H9 (cell line): ENCODE results near the gene SNED1. TPM values are rescaled to one million over a fixed set of nuclear protein-coding genes. Genes with fewer than 3 reads are reported as not detected.

ENCODE experiments used
- DNase-seq: peaks from one replicate; pipeline ENCODE4 v3.0.0-alpha.2; 2017
- H2AFZ ChIP-seq: one replicate; pipeline ENCODE4 v1.6.1; 2013; ENCODE audit warnings: mild to moderate bottlenecking, low read length, control low read depth, moderate library complexity
- H2AK5ac ChIP-seq: 2 replicates; pipeline ENCODE4 v1.6.1; 2013; ENCODE audit warnings: low read length, control low read depth, mixed read lengths; ENCODE audit not compliant: insufficient read length
- H2BK120ac ChIP-seq: one replicate; pipeline ENCODE4 v1.6.1; 2013; ENCODE audit warnings: low read depth, mild to moderate bottlenecking, low read length, control low read depth, inconsistent platforms; ENCODE audit not compliant: poor library complexity, severe bottlenecking
- H2BK12ac ChIP-seq: 2 replicates; pipeline ENCODE4 v1.6.1; 2013; ENCODE audit warnings: low read length, control low read depth, mixed read lengths, low read depth; ENCODE audit not compliant: insufficient read length
- H2BK15ac ChIP-seq: 2 replicates; pipeline ENCODE4 v1.6.1; 2013; ENCODE audit warnings: low read depth, low read length, control low read depth
- H2BK20ac ChIP-seq: one replicate; pipeline ENCODE4 v1.6.1; 2013; ENCODE audit warnings: low read depth, mild to moderate bottlenecking, low read length, control low read depth, inconsistent platforms; ENCODE audit not compliant: poor library complexity, severe bottlenecking
- H2BK5ac ChIP-seq: 2 replicates; pipeline ENCODE4 v1.6.1; 2013; ENCODE audit warnings: low read length, control low read depth, mixed read lengths; ENCODE audit not compliant: insufficient read length
- H3K14ac ChIP-seq: 2 replicates; pipeline ENCODE4 v1.6.1; 2013; ENCODE audit warnings: low read length, control low read depth; ENCODE audit not compliant: insufficient read depth
- H3K18ac ChIP-seq: 2 replicates; pipeline ENCODE4 v1.6.1; 2013; ENCODE audit warnings: low read depth, mild to moderate bottlenecking, mixed read lengths, low read length, control low read depth; ENCODE audit not compliant: insufficient read length
- H3K23ac ChIP-seq: 2 replicates; pipeline ENCODE4 v1.6.1; 2013; ENCODE audit warnings: low read length, control low read depth, mixed read lengths, low read depth; ENCODE audit not compliant: insufficient read length
- H3K23me2 ChIP-seq: 2 replicates; pipeline ENCODE4 v1.6.1; 2013; ENCODE audit warnings: low read depth, mild to moderate bottlenecking, mixed read lengths, low read length, control low read depth; ENCODE audit not compliant: insufficient read length, poor library complexity, severe bottlenecking
- H3K27ac ChIP-seq: 2 replicates; pipeline ENCODE4 v1.5.1; 2013; ENCODE audit warnings: low read length, control low read depth, mixed read lengths, low read depth; ENCODE audit not compliant: insufficient read length
- H3K27me3 ChIP-seq: 2 replicates; pipeline ENCODE4 v1.6.1; 2013; ENCODE audit warnings: low read length, control low read depth, inconsistent platforms; ENCODE audit not compliant: insufficient read depth
- H3K4ac ChIP-seq: 2 replicates; pipeline ENCODE4 v1.6.1; 2013; ENCODE audit warnings: low read depth, mild to moderate bottlenecking, control low read depth, inconsistent platforms, low read length, moderate library complexity
- H3K4me1 ChIP-seq: 2 replicates; pipeline ENCODE4 v1.6.1; 2013; ENCODE audit warnings: low read length, control low read depth, inconsistent platforms; ENCODE audit not compliant: insufficient read depth
- H3K4me2 ChIP-seq: 2 replicates; pipeline ENCODE4 v1.6.1; 2013; ENCODE audit warnings: low read length, control low read depth, mixed read lengths; ENCODE audit not compliant: insufficient read length, insufficient read depth
- H3K56ac ChIP-seq: 2 replicates; pipeline ENCODE4 v1.6.1; 2013; ENCODE audit warnings: low read depth, mild to moderate bottlenecking, mixed read lengths, low read length, control low read depth; ENCODE audit not compliant: insufficient read length
- H3K79me1 ChIP-seq: 2 replicates; pipeline ENCODE4 v1.6.1; 2013; ENCODE audit warnings: low read depth, mild to moderate bottlenecking, moderate library complexity, low read length, control low read depth, inconsistent platforms; ENCODE audit not compliant: insufficient read depth, poor library complexity, severe bottlenecking
- H3K79me2 ChIP-seq: 2 replicates; pipeline ENCODE4 v1.6.1; 2013; ENCODE audit warnings: low read length, control low read depth, inconsistent platforms; ENCODE audit not compliant: insufficient read depth
- H3K9ac ChIP-seq: 2 replicates; pipeline ENCODE4 v1.6.1; 2013; ENCODE audit warnings: low read length, control low read depth, mixed read lengths; ENCODE audit not compliant: insufficient read length; ENCODE audit errors: extremely low read depth
- H3K9me3 ChIP-seq: one replicate; pipeline ENCODE4 v1.6.1; 2013; ENCODE audit warnings: low read depth, low read length, inconsistent platforms; ENCODE audit not compliant: control insufficient read depth
- H3T11ph ChIP-seq: one replicate; pipeline ENCODE4 v1.6.1; 2013; ENCODE audit warnings: mild to moderate bottlenecking, low read length, control low read depth, inconsistent platforms
- H4K20me1 ChIP-seq: one replicate; pipeline ENCODE4 v1.6.1; 2013; ENCODE audit not compliant: control insufficient read depth, insufficient read length, insufficient read depth
- H4K5ac ChIP-seq: 2 replicates; pipeline ENCODE4 v1.6.1; 2013; ENCODE audit warnings: low read depth, mild to moderate bottlenecking, mixed read lengths, low read length, control low read depth; ENCODE audit not compliant: insufficient read length
- H4K8ac ChIP-seq: replicated peaks from 2 replicates; pipeline ENCODE4 v1.6.1; 2013; ENCODE audit warnings: low read length, control low read depth, mixed read lengths, low read depth; ENCODE audit not compliant: insufficient read length
- H4K91ac ChIP-seq: 2 replicates; pipeline ENCODE4 v1.6.1; 2013; ENCODE audit warnings: low read depth, mild to moderate bottlenecking, moderate library complexity, mixed read lengths, low read length, control low read depth; ENCODE audit not compliant: insufficient read length
- H3K27ac Mint-ChIP-seq, 3 experiments: 2 replicates in 2 of 3; 3 replicates in 1 of 3; pipeline ENCODE4 v1.8.0; 2020 to 2021; ENCODE audit warnings: mixed read lengths in 3 of 3, mild to moderate bottlenecking in 1 of 3, moderate library complexity in 1 of 3
- H3K27me3 Mint-ChIP-seq: 2 replicates; pipeline ENCODE4 v1.8.0; 2021; ENCODE audit warnings: low read depth, mild to moderate bottlenecking, moderate library complexity, mixed read lengths
- H3K36me3 Mint-ChIP-seq, 3 experiments: 2 replicates in 2 of 3; 3 replicates in 1 of 3; pipeline ENCODE4 v1.8.0; 2020 to 2021; ENCODE audit warnings: low read depth in 3 of 3, mixed read lengths in 3 of 3; ENCODE audit not compliant: insufficient read depth in 1 of 3
- H3K4me1 Mint-ChIP-seq, 2 experiments: 2 replicates each; pipeline ENCODE4 v1.8.0; 2020; ENCODE audit warnings: mixed read lengths in 2 of 2
- H3K4me3 Mint-ChIP-seq, 2 experiments: 2 replicates in 1 of 2; 3 replicates in 1 of 2; pipeline ENCODE4 v1.8.0; 2020 to 2021; ENCODE audit warnings: mild to moderate bottlenecking in 2 of 2, mixed read lengths in 2 of 2, moderate library complexity in 1 of 2
- H3K9me3 Mint-ChIP-seq, 2 experiments: 2 replicates in 1 of 2; 3 replicates in 1 of 2; pipeline ENCODE4 v1.8.0; 2020; ENCODE audit warnings: mild to moderate bottlenecking in 2 of 2, mixed read lengths in 2 of 2, moderate library complexity in 1 of 2
- WGBS: extraction: QIAGEN DNeasy Blood & Tissue Kit; methylation state at CpG from one replicate; pipeline ENCODE4 v1.1.7; 2013; ENCODE audit warnings: missing lambda C conversion rate, low lambda C conversion rate, mixed read lengths; ENCODE audit not compliant: insufficient read length; ENCODE audit errors: extremely low coverage; 5-methylcytosine and 5-hydroxymethylcytosine counted together
- total RNA-seq: library from RNA; stranded (reverse); gene quantifications from 2 replicates; pipeline ENCODE4 v1.2.1, GENCODE V29; 2021
- TF ChIP-seq, protein P1 (sequence below): fragments of 200-600 bp; sonication (generic); conservative IDR thresholded peaks from 3 replicates; pipeline ENCODE4 v1.8.0; 2021; ENCODE audit warnings: antibody characterized with exemption, mild to moderate bottlenecking

The SNED1 gene
- total RNA-seq, 1 experiment from 2014 or later: 2.5 TPM

DNA sequence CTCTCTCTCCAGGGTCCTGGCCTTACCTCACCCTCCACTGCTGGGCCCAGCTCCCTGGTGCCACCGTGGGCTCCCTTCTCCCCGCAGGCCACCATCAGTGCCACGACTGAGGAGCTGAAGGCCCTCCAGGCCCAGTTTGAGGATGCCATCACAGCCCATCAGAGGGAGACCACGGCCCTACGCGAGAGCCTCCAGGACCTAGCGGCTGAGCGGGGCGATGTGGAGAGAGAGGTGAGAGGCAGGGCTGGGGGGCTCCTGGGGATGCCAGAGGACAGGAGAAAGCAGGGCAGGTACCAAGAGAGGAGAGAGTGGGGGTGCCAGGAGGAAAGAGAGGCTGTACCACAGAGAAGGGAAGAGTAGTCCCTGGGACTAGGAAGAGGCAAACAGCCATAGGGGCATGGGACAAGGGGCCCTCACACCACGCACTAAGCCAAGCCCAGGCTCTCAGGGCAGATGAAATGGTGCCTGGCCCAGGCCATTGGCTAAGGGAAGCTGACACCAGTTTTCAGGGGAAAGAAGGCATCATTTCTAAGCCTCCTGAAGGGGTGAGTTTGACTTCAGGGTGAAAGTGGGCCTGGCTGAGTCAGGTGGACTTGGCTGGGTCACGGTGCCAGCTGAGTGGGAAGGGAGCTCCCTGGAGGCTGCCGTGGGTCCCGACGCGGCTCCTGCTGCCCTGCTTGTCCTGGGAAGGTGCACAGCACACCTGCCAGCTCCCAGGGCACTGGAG is 39.0 kb upstream of the SNED1 start:
- Histone ChIP-seq H2AFZ (no peak overlapping the region), H3K27me3 (no peaks in the 10 kb centered on the region), H3K27ac (no peak overlapping the region), H2BK15ac (no peak overlapping the region), H3K4ac (no peak overlapping the region), H2BK5ac (no peak overlapping the region), H3K9me3 (no peaks in the 10 kb centered on the region), H2BK20ac (no peak overlapping the region), H3T11ph (no peak overlapping the region), H3K4me2 (no peak overlapping the region), H3K9ac (no peak overlapping the region), H2BK120ac (no peak overlapping the region), H3K79me2 (no peaks in the 10 kb centered on the region), H4K20me1 (no peaks in the 10 kb centered on the region), H4K5ac (no peak overlapping the region), H3K23me2 (no peaks in the 10 kb centered on the region), H3K56ac (no peak overlapping the region), H2BK12ac (no peak overlapping the region), H3K14ac (no peak overlapping the region), H3K18ac (no peak overlapping the region), H3K79me1 (no peaks in the 10 kb centered on the region), H4K8ac (no peak overlapping the region), H3K4me1 (no peaks in the 10 kb centered on the region; the same call in 1 of the 2 replicates), H4K91ac (no peak overlapping the region), H3K23ac (no peak overlapping the region), H2AK5ac (no peak overlapping the region)
- Mint-ChIP-seq H3K36me3 (no peaks in the 10 kb centered on the region), H3K4me3 (no peak overlapping the region), H3K9me3 (no peaks in the 10 kb centered on the region), H3K4me1 (peaks cover 10 to 14% of the 10 kb centered on the region in 2 experiments), H3K27ac (peak overlapping the region in 2 of 3 experiments; percentile 35 to 67; a peak in 1 of 7 replicates), H3K27me3 (no peaks in the 10 kb centered on the region; the same call in 1 of the 2 replicates)
- TF ChIP-seq, protein P1, sequence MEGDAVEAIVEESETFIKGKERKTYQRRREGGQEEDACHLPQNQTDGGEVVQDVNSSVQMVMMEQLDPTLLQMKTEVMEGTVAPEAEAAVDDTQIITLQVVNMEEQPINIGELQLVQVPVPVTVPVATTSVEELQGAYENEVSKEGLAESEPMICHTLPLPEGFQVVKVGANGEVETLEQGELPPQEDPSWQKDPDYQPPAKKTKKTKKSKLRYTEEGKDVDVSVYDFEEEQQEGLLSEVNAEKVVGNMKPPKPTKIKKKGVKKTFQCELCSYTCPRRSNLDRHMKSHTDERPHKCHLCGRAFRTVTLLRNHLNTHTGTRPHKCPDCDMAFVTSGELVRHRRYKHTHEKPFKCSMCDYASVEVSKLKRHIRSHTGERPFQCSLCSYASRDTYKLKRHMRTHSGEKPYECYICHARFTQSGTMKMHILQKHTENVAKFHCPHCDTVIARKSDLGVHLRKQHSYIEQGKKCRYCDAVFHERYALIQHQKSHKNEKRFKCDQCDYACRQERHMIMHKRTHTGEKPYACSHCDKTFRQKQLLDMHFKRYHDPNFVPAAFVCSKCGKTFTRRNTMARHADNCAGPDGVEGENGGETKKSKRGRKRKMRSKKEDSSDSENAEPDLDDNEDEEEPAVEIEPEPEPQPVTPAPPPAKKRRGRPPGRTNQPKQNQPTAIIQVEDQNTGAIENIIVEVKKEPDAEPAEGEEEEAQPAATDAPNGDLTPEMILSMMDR: no peak
- peak; percentile 12 for DNase-seq
- no CpG with 5 or more reads among the region's 15 CpGs for WGBS
